GM19395 (cell line): ENCODE data around the gene FAM25G.
"Not testable (repeated sequence)": the region's sequence is repeated elsewhere in the genome, so short reads cannot be mapped to it uniquely, and the experiment has no call there.

Experiments used
- ATAC-seq: cut with Tn5 transposase; IDR thresholded peaks from one replicate; pipeline ENCODE4 v1.9.1; 2021; ENCODE audit warnings: mild to moderate bottlenecking, moderate library complexity; ENCODE audit not compliant: unreplicated experiment

The FAM25G gene

DNA sequence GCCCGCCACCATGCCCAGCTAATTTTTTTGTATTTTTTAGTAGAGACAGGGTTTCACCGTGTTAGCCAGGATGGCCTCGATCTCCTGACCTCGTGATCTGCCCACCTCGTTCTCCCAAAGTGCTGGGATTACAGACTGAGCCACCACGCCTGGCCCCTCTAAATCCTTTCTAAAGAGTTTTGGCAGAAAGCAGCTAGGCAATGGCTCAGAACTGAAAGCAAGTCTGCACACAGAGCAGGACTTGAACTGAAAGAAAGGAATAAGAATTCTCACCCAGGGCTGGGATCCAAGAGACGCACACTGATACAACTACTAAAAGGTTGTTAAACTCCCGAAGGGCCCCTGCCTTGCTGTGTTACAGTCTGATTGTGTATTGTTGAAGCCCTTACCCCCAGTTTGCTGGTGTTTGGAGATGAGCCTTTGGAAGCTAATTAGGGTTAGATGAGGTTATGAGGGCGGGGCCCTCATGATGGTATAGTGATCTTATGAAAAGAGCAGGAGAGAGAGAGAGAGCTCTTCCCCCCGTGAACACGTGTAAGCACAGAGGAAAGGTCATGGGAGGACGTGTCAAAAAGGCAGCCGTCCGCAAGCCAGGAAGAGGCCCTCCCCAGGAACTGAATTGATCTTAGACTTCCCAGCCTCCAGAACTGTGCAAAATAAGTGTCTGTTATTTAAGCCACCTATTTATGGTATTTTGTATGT lies 26.1 kb downstream of the FAM25G start:
- ATAC-seq, result not testable (repeated sequence)

GRCh38 chr10:47462577-47463358 lies 28.7 kb downstream of the FAM25G start:
- ATAC-seq, result not testable (repeated sequence)

- not testable (repeated sequence) for ATAC-seq
These were observed 30.2 kb downstream of the FAM25G start for GRCh38 chr10:47461261-47461687.

GRCh38 chr10:47458466-47459154 lies 32.9 kb downstream of the FAM25G start:
- ATAC-seq, result no peak

DNA sequence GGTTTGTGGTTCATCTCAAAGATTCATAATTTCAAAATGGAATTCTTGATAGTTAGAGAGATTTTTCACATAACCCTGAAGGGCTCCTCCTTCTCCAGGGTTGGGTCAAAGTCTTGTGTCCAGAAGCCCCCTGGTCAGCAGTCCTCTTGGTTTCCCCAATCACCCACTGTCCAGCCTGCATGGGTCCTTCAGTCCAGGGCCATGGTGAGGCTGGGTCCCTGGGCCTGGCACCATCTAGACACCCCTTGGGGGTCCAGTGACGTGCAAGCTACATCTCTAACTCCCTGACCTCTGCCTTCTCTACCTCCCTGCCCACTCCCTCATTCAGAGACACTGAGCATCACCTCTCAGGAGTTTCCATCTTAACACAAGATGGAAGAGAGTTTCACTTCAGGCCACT lies 33.7 kb downstream of the FAM25G start:
- no peak for ATAC-seq

- ATAC-seq, result no peak
These were observed 34.0 kb downstream of the FAM25G start for GRCh38 chr10:47457528-47457820.

DNA sequence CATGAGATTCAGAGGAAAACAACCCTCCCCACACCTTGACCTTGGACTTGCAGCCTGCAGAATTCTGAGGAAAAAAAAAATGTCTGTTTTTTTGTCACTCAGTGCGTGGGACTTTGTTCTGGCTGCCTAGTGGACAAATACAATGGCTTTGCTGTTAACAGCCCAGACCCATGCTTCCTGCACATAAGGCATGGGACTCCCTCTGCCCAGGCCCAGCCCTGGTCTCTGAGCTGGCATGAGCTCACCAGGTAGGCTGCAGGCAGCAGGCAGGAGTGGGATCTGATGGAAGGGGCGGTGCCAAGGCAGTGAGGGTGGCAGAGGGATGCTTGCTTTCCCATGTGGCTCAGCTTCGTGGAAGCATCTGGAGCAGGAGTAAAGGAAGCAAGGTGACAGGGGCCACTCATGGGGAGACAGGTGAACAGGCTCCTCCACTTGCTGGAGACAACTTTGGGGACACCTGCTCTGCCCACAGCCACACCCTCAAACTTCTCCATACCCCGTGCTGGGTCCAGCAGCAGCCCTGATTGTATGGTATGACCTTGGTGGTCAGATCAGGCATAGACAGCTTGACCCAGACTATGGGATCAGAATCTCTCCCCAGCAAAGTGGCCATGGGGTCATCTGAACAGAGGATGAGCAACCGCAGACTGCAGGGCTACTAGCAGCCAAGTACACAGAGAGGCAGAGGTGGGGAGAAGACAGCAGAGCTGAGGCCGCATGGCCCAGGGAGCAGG lies 34.5 kb downstream of the FAM25G start:
- no peak for ATAC-seq

- no peak for ATAC-seq
These were observed 35.3 kb downstream of the FAM25G start for GRCh38 chr10:47456079-47456785.

GRCh38 chr10:47455350-47456078 lies 36.0 kb downstream of the FAM25G start:
- ATAC-seq, result not testable (repeated sequence)

- ATAC-seq, result no peak
These were observed 36.8 kb downstream of the FAM25G start for GRCh38 chr10:47454780-47455058.

DNA sequence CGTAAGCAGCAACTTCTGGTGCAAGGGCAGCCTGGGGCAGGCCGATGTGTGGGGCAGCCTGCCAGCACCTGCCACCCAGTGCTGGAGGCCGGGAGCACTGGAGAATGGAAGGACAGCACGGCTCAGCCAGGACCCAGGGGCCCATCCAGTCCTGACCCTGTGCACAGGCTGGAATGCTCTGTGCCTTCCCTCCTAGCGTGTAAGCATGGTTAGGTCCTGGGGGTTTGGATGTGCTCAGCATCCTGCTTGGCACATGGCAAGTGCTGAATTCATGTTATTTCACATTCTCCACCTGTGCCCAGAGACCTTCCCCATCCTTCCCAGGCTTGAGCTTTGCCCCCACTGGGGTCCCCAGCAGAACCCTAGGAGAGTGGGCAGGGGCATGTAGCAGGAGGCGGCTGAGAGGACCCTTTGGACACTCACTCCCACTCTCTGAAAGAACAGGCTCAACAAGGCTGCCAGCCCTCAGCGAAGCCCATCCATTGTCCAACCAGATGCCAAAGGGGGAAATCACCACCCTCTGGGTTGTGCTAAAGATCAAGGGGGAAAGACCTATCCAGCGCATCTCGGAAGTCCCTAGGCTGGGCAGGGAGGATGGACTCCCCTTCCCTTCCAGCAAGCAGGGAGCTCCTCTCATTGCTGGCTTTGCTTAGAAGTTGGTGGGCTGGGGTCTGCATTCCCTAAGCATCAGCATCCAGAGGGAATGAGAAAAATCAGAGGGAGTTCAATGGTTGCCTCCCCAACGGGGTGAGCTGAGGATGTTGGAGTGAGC lies 37.3 kb downstream of the FAM25G start:
- ATAC-seq, result no peak

- no peak for ATAC-seq
These were observed 38.1 kb downstream of the FAM25G start for GRCh38 chr10:47453141-47454007.

GRCh38 chr10:47452495-47453140 lies 38.9 kb downstream of the FAM25G start:
- no peak for ATAC-seq

DNA sequence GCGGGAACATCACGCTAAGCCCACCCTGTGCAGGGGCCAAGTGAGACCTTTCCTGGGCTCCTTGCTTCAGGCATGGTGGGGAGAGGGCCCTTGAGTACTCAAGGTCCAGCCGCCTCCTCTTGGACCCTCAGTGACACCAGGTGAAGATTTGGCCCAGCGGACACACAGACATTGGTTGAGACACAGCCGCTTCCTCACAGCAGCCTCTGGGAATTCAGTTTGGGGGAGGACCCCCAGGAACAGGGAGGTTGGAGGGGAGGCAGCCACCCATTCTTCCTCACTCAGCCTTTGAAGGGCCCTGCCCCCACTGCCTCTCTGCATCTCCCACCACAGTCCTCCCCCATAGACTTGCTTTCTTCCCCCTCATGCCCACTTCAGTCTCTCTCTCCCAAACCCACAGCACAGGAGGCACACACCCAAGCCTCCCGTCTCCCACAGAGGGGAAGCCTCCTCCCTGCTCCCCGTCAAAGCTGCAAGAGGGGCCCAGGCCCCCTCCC lies 39.5 kb downstream of the FAM25G start:
- ATAC-seq, result no peak

DNA sequence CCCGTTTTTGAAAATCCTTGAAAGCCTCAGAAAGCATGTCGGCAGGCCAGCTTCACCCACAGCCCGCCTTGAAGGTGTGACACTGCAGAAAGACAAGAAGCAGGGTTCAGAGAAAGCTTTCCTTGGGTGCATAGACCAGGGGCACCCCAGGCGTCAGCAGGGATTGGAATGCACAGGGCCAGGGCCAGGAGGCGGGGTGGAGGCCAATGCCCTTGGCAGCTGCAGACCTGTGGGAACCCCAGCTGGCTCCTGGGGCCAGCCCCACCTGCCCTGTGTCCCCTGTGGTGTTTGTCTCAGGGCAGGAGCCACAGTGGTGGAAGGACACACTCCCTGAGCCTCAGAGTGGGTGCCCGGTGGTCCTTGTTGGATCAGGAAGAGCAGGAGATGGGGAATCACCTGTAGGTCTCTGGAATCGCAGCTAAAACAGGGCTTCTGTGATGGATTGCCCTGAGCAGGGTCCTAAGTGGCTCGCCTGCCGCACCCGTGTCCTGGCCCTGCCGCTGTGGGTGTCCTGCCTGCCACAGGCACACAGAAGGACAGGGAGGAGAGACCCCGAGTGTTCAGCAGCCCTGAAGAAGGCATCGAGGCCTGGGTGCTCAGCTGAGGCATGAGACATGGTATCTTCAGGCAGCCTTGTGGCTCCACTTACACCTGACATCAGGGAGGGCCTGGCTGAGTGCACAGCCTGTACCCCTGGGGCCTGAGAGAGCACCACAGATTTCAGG lies 40.1 kb downstream of the FAM25G start:
- ATAC-seq, result no peak

DNA sequence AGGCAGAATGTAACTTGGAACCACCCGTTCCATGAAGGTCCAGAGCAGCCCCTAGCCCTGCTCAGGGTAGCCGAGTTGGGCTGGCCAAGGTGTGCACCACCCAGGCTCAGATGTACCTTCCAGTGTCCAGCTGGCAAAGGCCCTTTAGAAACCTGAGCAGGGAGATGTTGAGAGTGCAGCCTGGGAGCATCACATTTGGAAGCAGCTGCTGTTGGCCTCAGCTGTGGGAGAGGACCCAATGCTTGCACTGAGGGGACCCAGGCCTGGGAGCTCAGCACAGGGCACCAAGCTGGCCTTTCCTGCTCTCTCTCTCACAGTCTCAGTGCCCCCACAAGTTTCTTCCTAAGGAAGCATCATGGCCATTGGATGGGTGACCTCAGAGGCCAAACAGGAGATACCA lies 41.1 kb downstream of the FAM25G start:
- ATAC-seq, result no peak

- ATAC-seq, result no peak
These were observed 41.5 kb downstream of the FAM25G start for GRCh38 chr10:47449979-47450378.
